Central memory CD8-positive, alpha-beta T cell (primary cell): ENCODE results near the gene ELAC2.

ENCODE experiments used
- ATAC-seq: fragments of 150-1000 bp; cut with Tn5 transposase; replicated peaks from 2 replicates; pipeline ENCODE4 v1.10.0; 2022; ENCODE audit warnings: mild to moderate bottlenecking, moderate FRiP score, moderate number of reproducible peaks; ENCODE audit not compliant: poor library complexity, severe bottlenecking; ENCODE audit errors: extremely low read depth
- DNase-seq, 2 donors: peaks; one replicate each; pipeline ENCODE4 v3.0.0; 2021; ENCODE audit warnings: low spot score in 2 of 2
- H3K27ac Mint-ChIP-seq: one replicate; pipeline ENCODE4 v1.8.0; 2022; ENCODE audit warnings: low read depth, mild to moderate bottlenecking, moderate library complexity, mixed read lengths
- H3K27me3 Mint-ChIP-seq: one replicate; pipeline ENCODE4 v1.8.0; 2022; ENCODE audit warnings: mixed read lengths
- H3K36me3 Mint-ChIP-seq: one replicate; pipeline ENCODE4 v1.8.0; 2022; ENCODE audit warnings: mild to moderate bottlenecking, moderate library complexity, mixed read lengths; ENCODE audit not compliant: insufficient read depth
- H3K4me1 Mint-ChIP-seq: one replicate; pipeline ENCODE4 v1.8.0; 2022; ENCODE audit warnings: mixed read lengths
- H3K4me3 Mint-ChIP-seq: one replicate; pipeline ENCODE4 v1.8.0; 2022; ENCODE audit warnings: mild to moderate bottlenecking, moderate library complexity, mixed read lengths
- H3K9me3 Mint-ChIP-seq: one replicate; pipeline ENCODE4 v1.8.0; 2022; ENCODE audit warnings: mixed read lengths

ELAC2 gene

DNA sequence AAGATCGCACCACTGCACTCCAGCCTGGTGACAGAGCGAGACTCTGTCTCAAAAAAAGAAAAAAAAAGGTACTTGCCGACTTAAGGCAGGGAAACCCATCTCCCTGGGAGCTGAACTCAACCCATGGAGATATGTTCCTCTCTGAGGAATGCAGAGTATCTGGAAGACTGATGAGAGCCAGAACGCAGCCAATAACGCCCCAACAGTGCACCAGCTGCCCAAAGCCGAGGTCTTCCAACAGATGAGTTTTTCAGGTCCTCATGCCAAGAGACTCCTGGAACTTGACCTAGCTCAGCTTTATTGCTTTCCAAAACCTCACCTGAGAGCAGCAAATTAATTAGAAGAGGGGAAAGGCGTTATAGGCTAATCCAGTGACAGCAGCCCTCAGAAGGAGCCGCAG, 9.4 kb downstream of the ELAC2 start:
- Mint-ChIP-seq H3K27ac (peak overlapping the region; percentile 73), H3K4me3 (no peak overlapping the region), H3K4me1 (peaks cover 9% of the 10 kb centered on the region), H3K27me3 (no peaks in the 10 kb centered on the region), H3K9me3 (no peaks in the 10 kb centered on the region), H3K36me3 (peaks cover 59% of the 10 kb centered on the region)
- ATAC-seq: no peak
- no peak for DNase-seq

DNA sequence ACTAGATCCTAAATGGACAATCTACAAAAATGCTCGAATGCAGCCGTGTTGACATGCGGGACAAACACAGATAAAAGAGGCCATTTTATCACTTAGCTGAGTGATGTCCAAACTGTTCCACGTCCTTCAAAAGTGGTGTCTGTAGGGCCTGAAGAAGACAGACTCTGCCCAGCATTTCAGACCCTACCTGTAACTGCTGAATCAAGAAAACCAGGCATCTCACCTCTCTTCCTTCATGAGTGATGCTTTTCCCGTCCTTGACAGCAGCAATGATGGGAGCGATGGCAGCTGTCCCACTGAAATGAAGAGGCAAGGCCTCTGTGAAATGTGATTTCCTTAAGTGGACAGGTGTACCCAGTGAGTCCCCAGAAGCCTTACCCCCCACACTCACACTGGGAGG, 12.3 kb downstream of the ELAC2 start:
- H3K4me3 Mint-ChIP-seq: no peak overlapping the region
- DNase-seq: no peak
- H3K27me3 Mint-ChIP-seq: no peaks in the 10 kb centered on the region
- no peaks in the 10 kb centered on the region for H3K9me3 Mint-ChIP-seq
- H3K4me1 Mint-ChIP-seq: peaks cover 9% of the 10 kb centered on the region
- peaks cover 45% of the 10 kb centered on the region for H3K36me3 Mint-ChIP-seq
- ATAC-seq: no peak
- no peak overlapping the region for H3K27ac Mint-ChIP-seq

DNA sequence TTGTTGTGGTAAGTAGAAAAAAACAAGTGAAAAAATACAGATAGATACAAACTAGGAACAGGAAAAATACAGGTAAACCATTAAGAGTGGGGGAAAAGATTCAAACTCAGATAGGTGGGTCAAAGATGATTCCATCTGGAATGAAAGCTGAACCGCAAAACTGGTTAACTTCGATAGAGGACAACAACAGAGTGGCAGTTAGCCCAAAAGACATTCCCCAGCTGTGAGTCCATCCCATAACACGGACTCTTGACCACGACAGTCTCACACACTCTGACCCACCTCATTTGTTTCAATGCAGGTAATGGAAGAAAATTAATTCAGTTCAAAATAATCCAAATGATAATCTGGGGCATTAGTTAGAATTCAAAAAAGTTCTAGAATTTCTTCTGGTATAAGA, 13.5 kb downstream of the ELAC2 start:
- Mint-ChIP-seq H3K4me1 (peaks cover 9% of the 10 kb centered on the region), H3K9me3 (no peaks in the 10 kb centered on the region), H3K27ac (no peak overlapping the region), H3K27me3 (no peaks in the 10 kb centered on the region), H3K4me3 (no peak overlapping the region), H3K36me3 (peaks cover 42% of the 10 kb centered on the region)
- DNase-seq (no peak), ATAC-seq (no peak)

DNA sequence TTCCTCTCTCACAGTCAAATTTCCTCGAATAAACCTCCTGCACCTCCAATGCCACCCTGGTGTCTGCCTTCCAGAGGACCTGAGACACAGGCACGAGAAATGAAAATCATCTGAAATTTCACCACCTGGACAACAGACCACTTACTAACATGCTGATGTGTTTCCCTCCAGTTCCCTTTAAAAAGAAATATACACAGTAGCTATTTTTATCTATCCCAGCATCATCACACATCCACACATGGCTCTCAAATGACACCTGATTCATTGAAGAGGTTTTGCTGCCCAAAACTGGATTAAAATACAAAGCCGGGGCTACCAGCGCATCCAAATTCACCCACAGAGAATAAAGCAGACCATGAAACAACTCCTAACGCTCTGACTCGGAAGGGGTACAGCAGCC, 13.9 kb downstream of the ELAC2 start:
- Mint-ChIP-seq H3K27ac (no peak overlapping the region), H3K4me3 (no peak overlapping the region), H3K4me1 (peaks cover 9% of the 10 kb centered on the region), H3K27me3 (no peaks in the 10 kb centered on the region), H3K36me3 (peaks cover 43% of the 10 kb centered on the region), H3K9me3 (no peaks in the 10 kb centered on the region)
- DNase-seq (no peak), ATAC-seq (no peak)

DNA sequence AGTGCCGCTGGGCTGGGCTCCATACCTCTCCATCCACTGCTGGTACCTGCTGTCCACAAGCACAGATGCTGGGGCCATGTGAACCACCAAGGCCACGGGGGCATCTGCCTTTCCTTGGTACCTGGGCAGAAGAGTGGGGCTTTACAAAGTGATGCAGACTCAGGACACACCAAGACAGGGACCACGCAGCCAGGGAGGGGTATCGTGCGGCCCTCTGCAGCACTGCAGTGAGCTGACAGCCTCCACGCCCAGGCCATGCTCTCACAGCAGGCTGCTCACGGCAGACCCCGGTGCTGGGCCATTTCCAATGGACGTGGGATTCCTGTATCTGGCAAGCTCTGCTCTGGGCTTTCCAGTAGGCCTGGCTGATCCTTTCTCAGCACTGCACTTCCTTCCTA, 14.4 kb downstream of the ELAC2 start:
- H3K9me3 Mint-ChIP-seq: no peaks in the 10 kb centered on the region
- H3K27ac Mint-ChIP-seq: no peak overlapping the region
- DNase-seq (no peak), ATAC-seq (no peak)
- peaks cover 41% of the 10 kb centered on the region for H3K36me3 Mint-ChIP-seq
- peaks cover 9% of the 10 kb centered on the region for H3K4me1 Mint-ChIP-seq
- no peaks in the 10 kb centered on the region for H3K27me3 Mint-ChIP-seq
- H3K4me3 Mint-ChIP-seq: no peak overlapping the region

DNA sequence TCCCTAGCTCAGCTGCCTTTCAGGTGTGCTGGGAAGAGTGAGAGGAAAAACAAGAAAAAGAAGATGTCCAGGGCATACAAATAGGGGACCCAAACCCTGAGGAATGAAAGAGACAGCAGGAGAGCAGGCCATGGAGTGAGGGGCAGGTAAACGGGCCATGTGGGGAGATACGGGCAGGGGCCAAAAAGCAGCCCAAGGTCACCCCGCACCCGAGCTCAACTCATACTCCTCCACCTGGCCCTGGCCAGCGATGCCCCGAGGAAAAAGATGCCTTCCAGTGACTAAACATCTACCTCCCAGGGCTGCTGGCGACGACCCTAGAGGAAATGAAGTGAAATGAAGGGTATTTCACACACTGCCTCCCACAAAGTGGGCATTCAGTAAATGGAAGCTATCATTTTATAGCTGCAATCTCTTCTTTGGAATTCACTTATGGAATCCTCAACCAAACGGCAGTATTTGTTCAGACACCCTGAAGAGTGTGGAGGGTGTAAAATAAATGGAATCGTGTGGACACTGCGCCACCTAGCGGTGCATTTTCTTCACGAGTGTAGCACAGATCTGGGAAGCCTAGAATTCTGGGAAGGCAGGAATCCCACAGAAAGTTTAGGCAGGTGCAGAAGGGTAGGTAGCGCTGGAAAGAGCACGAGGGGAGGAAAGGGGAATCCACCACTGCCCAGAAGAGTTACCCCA, 14.9 kb downstream of the ELAC2 start:
- DNase-seq (no peak), ATAC-seq (no peak)
- Mint-ChIP-seq H3K9me3 (no peaks in the 10 kb centered on the region), H3K4me1 (peaks cover 9% of the 10 kb centered on the region), H3K4me3 (no peak overlapping the region), H3K36me3 (peaks cover 39% of the 10 kb centered on the region), H3K27me3 (no peaks in the 10 kb centered on the region), H3K27ac (no peak overlapping the region)

DNA sequence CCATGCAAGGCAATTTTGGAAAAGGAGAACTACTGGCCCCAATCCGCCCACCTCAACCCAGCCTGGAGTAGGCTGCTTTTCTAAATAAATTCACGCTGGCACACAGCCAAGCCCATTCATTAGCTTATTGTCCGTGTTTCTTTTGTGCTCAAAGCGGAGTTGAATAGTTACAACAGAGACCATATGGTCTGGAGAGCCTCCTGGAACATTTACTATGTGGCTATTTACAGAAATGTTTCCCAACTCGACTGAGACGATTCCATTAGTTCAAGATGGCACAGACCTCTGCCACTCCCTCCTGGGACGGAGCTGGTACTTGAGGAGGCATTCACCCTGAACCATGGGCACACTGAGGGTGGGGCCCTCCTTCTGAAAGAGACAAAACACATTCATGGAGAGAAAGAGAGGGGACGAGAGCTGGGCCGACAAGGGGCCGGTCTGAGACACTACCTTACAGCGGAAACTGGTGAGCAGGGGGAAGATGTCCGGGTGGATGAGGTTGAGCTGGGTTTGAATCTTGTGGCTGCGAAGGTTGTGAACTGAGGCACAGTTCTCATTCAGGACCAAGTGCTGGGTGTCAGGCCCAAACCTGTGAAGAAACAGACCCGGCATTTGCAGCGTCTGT, 15.7 kb downstream of the ELAC2 start:
- Mint-ChIP-seq H3K36me3 (peaks cover 40% of the 10 kb centered on the region), H3K9me3 (no peaks in the 10 kb centered on the region), H3K27me3 (no peaks in the 10 kb centered on the region), H3K27ac (no peak overlapping the region), H3K4me3 (no peak overlapping the region), H3K4me1 (peaks cover 9% of the 10 kb centered on the region)
- DNase-seq (no peak), ATAC-seq (no peak)

DNA sequence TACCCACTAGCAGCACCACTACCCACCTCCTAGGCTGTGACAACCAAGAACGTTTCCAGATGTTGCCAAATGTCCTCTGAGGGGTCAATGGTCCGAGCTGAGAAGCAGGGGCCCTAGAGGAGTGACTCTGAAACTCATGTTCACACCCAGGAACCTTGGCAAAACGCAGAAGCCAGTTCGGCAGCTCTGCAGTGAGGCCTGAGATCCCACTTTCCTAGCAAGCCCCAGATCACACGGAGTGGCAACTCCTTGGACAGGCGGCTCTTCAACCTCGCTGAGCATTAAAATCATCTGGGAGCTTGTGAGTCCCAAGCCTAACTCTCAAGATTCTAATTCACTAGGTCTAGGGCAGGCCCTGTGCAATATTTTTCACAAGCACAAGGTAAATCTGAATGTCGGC, 17.3 kb downstream of the ELAC2 start:
- Mint-ChIP-seq H3K9me3 (no peaks in the 10 kb centered on the region), H3K4me1 (peaks cover 9% of the 10 kb centered on the region), H3K27ac (no peak overlapping the region), H3K27me3 (no peaks in the 10 kb centered on the region), H3K36me3 (peaks cover 48% of the 10 kb centered on the region), H3K4me3 (no peak overlapping the region)
- DNase-seq (no peak), ATAC-seq (no peak)

DNA sequence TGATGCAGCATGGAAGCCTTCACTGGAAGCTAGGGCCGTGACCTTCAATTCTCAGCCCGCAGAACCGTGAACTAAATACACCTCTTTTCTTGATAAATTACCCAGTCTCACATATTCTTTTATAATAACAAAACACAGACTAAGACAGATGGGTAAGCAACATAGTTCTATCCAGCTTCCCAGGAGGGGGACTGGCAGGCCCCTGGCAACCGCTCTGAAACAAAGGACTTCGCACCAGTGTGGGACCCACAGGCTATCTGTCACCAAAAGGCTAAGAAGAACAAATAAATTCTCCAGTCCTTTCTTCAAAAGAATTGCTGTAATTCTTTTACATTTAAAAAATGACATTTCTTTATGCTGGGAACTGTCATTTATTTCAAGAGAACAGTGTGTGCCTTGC, 19.0 kb downstream of the ELAC2 start:
- Mint-ChIP-seq H3K27ac (no peak overlapping the region), H3K4me3 (no peak overlapping the region)

DNA sequence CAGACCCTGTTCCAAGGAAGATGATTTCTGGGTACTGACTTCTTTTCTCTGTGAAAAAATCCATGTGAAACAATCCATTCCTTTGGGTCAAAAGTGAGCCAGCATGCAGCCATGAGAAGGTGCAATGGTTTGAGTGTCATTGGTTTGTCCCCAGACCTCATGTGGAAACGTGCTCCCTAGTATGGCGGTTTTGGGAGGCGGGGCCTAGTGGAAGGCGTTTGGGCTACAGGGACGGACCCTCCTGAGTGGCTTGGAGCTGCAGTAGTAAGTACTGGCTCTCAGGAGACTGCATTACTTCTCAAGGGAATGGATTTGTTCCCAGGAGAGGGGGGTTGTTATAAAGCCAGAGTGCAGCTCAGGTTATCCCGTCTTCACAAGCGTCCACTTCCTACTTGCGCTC, 19.4 kb downstream of the ELAC2 start:
- peaks cover 47% of the 10 kb centered on the region for H3K36me3 Mint-ChIP-seq
- DNase-seq (no peak), ATAC-seq (no peak)
- no peak overlapping the region for H3K4me3 Mint-ChIP-seq
- no peaks in the 10 kb centered on the region for H3K27me3 Mint-ChIP-seq
- no peaks in the 10 kb centered on the region for H3K9me3 Mint-ChIP-seq
- no peaks in the 10 kb centered on the region for H3K4me1 Mint-ChIP-seq
- H3K27ac Mint-ChIP-seq: no peak overlapping the region

More for the DNA sequence above, 19.0 kb downstream of the ELAC2 start:
- H3K9me3 Mint-ChIP-seq: no peaks in the 10 kb centered on the region
- peaks cover 3% of the 10 kb centered on the region for H3K4me1 Mint-ChIP-seq
- ATAC-seq (no peak), DNase-seq (no peak)
- H3K27me3 Mint-ChIP-seq: no peaks in the 10 kb centered on the region
- peaks cover 49% of the 10 kb centered on the region for H3K36me3 Mint-ChIP-seq

DNA sequence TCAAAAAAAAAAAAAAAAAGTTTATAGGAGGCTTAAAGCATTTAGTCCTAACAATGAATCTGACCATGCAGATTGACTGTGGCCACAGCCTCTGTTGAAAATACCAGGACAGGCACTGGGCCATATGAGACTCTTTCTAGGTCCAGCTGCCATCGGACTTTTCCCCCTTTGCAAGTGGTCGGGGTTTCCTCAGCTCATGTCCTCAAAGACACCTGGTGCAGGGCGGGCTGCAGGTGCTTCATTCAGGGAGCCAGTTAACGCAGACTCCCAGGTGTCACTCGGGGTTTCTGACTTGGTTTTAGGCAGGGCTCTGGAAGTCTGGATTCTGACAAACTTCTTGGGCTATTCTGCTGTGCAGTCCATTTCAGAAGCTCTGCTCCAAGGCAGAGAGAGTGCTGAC, 20.9 kb downstream of the ELAC2 start:
- H3K36me3 Mint-ChIP-seq: peaks cover 50% of the 10 kb centered on the region
- no peak overlapping the region for H3K4me3 Mint-ChIP-seq
- ATAC-seq (no peak), DNase-seq (no peak)
- H3K27me3 Mint-ChIP-seq: no peaks in the 10 kb centered on the region
- no peaks in the 10 kb centered on the region for H3K4me1 Mint-ChIP-seq
- no peaks in the 10 kb centered on the region for H3K9me3 Mint-ChIP-seq
- H3K27ac Mint-ChIP-seq: no peak overlapping the region

DNA sequence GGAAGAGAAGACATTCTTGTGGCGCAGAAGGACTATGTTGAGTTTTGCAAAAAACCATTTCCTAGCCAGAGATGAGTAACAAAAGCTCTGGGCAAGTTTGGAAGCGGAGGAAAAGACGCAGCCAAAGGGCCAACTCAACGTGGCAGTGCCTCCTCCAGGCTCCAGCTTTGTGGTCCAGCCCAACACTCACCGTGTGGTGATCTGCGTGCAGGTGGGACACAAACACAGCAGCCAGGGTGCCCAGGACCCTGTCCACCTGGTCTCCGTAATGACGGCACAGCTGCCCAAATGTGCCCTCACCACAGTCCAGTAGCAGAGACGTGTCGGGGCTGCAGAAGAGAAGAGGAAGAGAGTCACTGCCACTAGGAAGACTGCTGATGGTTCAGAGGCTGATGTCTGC, 21.5 kb downstream of the ELAC2 start:
- no peak overlapping the region for H3K27ac Mint-ChIP-seq
- no peak for ATAC-seq
- no peaks in the 10 kb centered on the region for H3K4me1 Mint-ChIP-seq
- DNase-seq: no peak
- no peaks in the 10 kb centered on the region for H3K27me3 Mint-ChIP-seq
- H3K9me3 Mint-ChIP-seq: no peaks in the 10 kb centered on the region
- H3K36me3 Mint-ChIP-seq: peaks cover 54% of the 10 kb centered on the region
- no peak overlapping the region for H3K4me3 Mint-ChIP-seq

DNA sequence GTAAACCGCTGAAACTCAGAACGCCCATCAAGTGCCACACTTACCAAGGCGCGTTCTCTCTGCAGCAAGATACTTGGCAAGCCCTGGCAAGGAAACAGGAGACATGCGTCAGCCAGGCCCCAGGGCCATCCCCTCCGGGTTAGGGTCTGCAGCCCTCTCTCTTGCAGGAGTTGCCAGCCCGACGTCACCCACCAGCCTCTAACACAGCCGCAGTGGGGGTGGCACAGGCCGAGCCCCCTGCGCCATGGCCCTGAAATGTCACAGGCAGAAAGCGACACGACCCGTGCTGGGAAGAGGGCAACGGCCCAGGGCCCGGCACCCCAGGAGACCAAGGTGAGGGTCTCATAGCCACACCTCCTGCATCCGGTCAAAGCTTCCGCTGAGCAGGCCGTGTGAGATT, 21.9 kb downstream of the ELAC2 start:
- H3K4me1 Mint-ChIP-seq: no peaks in the 10 kb centered on the region
- H3K9me3 Mint-ChIP-seq: no peaks in the 10 kb centered on the region
- H3K36me3 Mint-ChIP-seq: peaks cover 53% of the 10 kb centered on the region
- ATAC-seq (no peak), DNase-seq (no peak)
- no peak overlapping the region for H3K27ac Mint-ChIP-seq
- H3K4me3 Mint-ChIP-seq: no peak overlapping the region
- H3K27me3 Mint-ChIP-seq: no peaks in the 10 kb centered on the region
